ENCODE measurements around the gene C9orf153. TPM values are rescaled to one million over a fixed set of nuclear protein-coding genes. Genes with fewer than 3 reads are reported as not detected.

Gene C9orf153
- total RNA-seq (2022; extraction: Qiagen RNA extraction): 0.09 to 0.46 TPM (median 0.18 TPM) in 5 replicates

DNA sequence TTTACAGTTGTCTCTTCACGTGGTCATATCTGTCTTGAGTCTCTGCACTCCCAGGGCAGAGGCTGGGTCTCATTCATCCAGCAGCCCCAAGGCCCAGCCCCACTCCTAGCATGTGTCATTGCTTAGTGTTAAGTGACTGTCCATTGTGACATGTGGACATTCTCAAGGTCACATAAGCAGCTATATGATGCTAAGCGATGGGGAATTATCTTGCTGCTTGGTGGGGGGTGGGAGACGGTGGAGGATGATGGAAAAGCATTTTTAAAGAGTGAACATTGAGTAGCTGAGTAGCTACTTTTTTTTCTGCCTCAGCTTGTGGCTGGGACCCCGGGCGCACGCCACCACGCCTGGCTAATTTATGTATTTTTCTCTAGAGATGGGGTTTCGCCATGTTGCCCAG lies at the start of gene C9orf153:
Gene C9orf153, minus strand, starts transcription at position 101 of the 400 bp plus-strand sequence. CDS start 30,054 bp downstream, outside the sequence.

DNA sequence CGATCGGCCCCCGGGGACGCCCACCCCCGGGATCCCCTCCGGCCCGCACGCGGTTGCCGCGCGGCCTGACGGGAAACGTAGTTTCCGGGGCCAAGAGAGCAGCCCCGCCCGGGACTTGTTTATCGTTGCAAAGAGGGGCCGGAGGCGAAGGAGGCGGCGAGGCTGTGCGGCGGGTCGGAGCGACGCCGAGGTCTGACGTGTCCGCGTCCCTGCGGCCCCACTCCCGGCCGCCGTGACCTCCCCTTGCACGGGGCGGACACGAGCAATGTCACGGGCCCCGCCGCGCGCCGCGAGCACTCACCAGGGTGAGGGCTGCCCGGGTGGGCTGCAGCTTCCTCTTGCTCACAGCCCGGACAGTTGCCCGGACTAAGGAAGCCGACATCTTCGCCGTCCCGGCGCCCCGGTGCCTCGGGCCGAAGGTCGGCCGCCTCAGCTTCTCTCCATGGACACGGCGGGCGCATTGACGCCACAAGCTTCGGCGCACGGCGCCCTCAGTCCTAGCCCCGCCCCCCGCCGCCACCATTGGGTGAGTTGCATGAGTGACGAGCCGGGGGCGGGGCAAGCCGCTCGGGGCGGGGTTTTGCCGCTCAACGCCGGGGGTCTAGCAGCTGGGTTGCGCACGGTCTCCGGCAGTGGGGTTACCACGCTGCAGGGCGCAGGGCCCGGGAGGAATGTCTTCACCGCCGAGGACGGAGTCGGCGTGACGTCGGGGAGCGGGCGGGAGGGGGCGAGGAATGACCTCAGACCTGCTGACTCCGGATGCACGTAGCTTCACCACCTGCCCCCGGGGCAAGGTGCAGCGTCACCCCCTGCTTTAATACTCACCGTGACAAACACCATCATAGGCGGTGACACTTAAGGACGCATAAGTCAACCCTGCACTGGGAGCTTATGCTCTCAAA lies 22.9 kb upstream of the C9orf153 start, which contains the start of gene ISCA1:
Gene ISCA1, minus strand, starts transcription at position 462 of the 902 bp plus-strand sequence. Its CDS starts 80 bp downstream, at position 382.

Other genes with a start within 250 kb of the C9orf153 start
- 106 to 123 TPM (median 114 TPM) in 5 replicates for gene GOLM1, start 160.1 kb downstream of the C9orf153 start, total RNA-seq (2022; extraction: Qiagen RNA extraction)
- 41.7 to 50.7 TPM (median 43.8 TPM) in 5 replicates for gene ISCA1, start 22.9 kb upstream of the C9orf153 start, total RNA-seq (2022; extraction: Qiagen RNA extraction)
- gene TUT7, start 94.8 kb upstream of the C9orf153 start, total RNA-seq (2022; extraction: Qiagen RNA extraction): 7.3 to 11.6 TPM (median 10.1 TPM) in 5 replicates

Measured in A549 treated with CORT108297 at 1 μM for 4 hours (cell line).